Sigmoid colon (tissue), 7 donors: ENCODE data around the gene MKNK2. TPM values are rescaled to one million over a fixed set of nuclear protein-coding genes. Genes with fewer than 3 reads are reported as not detected.

ENCODE experiments used
- DNase-seq: peaks from one replicate; pipeline ENCODE4 v3.0.0-alpha.2; 2019
- H3K27ac ChIP-seq, 4 donors: fragments of 200-600 bp; sonication (generic); one replicate each; pipeline ENCODE4 v1.5.1; 2016 to 2019; ENCODE audit warnings: mild to moderate bottlenecking in 1 of 4
- H3K27me3 ChIP-seq, 3 donors: fragments of 200-600 bp; sonication (generic); one replicate each; pipeline ENCODE4 v1.5.1; 2019; ENCODE audit warnings: mild to moderate bottlenecking in 1 of 3
- H3K36me3 ChIP-seq, 4 donors: fragments of 200-600 bp; sonication (generic); one replicate each; pipeline ENCODE4 v1.5.1; 2016 to 2019
- H3K4me1 ChIP-seq, 4 donors: fragments of 200-600 bp; sonication (generic); one replicate each; pipeline ENCODE4 v1.5.1; 2017 to 2019
- H3K4me3 ChIP-seq, 4 donors: fragments of 200-600 bp; sonication (generic); one replicate each; pipeline ENCODE4 v1.5.1; 2017 to 2019; ENCODE audit warnings: mild to moderate bottlenecking in 2 of 4, moderate library complexity in 1 of 4
- H3K9me3 ChIP-seq, 4 donors: fragments of 200-600 bp in 3 of 4; sonication (generic) in 3 of 4; one replicate each; pipeline versions ENCODE4 v1.5.1 to v1.6.1; 2013 to 2019
- CTCF ChIP-seq, 4 experiments: fragments of 450-650 bp in 3 of 4; fragments of 200-600 bp in 1 of 4; IDR thresholded peaks; one replicate each; pipeline ENCODE4 v1.5.1; 2016 to 2019; ENCODE audit warnings: antibody characterized with exemption in 4 of 4, mild to moderate bottlenecking in 3 of 4, moderate library complexity in 2 of 4
- EP300 ChIP-seq, 4 donors: sonication (generic); formaldehyde crosslinking; IDR thresholded peaks; one replicate each; pipeline ENCODE4 v1.6.1; 2017; ENCODE audit warnings: antibody characterized with exemption in 4 of 4
- POLR2A ChIP-seq, 2 donors: fragments of 450-650 bp; IDR thresholded peaks; one replicate each; pipeline ENCODE4 v1.6.1; 2016; ENCODE audit warnings: antibody characterized with exemption in 2 of 2, mild to moderate bottlenecking in 2 of 2, moderate library complexity in 2 of 2
- POLR2AphosphoS5 ChIP-seq, 4 donors: sonication (generic); formaldehyde crosslinking; IDR thresholded peaks; one replicate each; pipeline ENCODE4 v1.6.1; 2017; ENCODE audit warnings: antibody characterized with exemption in 4 of 4
- WGBS, 2 donors: extraction: QIAGEN DNeasy Blood & Tissue Kit; methylation state at CpG; one replicate each; pipeline ENCODE4 v1.1.7; 2013; 5-methylcytosine and 5-hydroxymethylcytosine counted together
- intact Hi-C: fragments of 100-400 bp; cut with DNase I; formaldehyde crosslinking; loops from one replicate; pipeline ENCODE4 v1.15.1; 2023
- polyA plus RNA-seq, 3 donors: library from polyadenylated mRNA; stranded (reverse); fragments of 200-250 nt; gene quantifications; one replicate each; pipeline ENCODE4 v1.2.3, GENCODE V29; 2013
- total RNA-seq, 4 donors: library from RNA; depleted of rRNA; stranded (reverse); fragments of >200 nt; gene quantifications; one replicate each; pipeline ENCODE4 v1.1.0, GENCODE V29; 2016
- donor health status: healthy with polysubstance abuse.
- donor health status: Bipolar disorder and iron deficiency.
- donor health status: healthy.

Gene MKNK2
- total and polyA plus RNA-seq, 7 donors, result 83.1 to 157 (median 121) TPM

- H3K27ac ChIP-seq, result peak overlapping the region; percentile 54 to 94 (median 75)
- no peaks in the 10 kb centered on the region for H3K27me3 ChIP-seq
- peak; percentile 81 for DNase-seq
- H3K4me3 ChIP-seq, result no peak overlapping the region
- no peaks in the 10 kb centered on the region for H3K9me3 ChIP-seq
- H3K36me3 ChIP-seq, result peaks cover 0 to 44% (median 11%) of the 10 kb centered on the region in 4 donors
- TF ChIP-seq EP300 (IDR thresholded peaks at IDR 0.05) (no peak), POLR2AphosphoS5 (IDR thresholded peaks at IDR 0.05) (peak in 1 of 4 donors; percentile 34)
- intact Hi-C loops, result no loop called here
- peaks cover 0 to 85% (median 77%) of the 10 kb centered on the region in 4 donors for H3K4me1 ChIP-seq
- WGBS, 2 donors, result 48 to 81% methylated on average over 28 of the region's 28 CpGs
These were observed 34.1 kb upstream of the MKNK2 start for GRCh38 chr19:2084993-2085720.

GRCh38 chr19:2083174-2083854 is 32.3 kb upstream of the MKNK2 start:
- H3K27me3 ChIP-seq, result no peaks in the 10 kb centered on the region
- intact Hi-C loops, result no loop called here
- peak; percentile 80 for DNase-seq
- no peaks in the 10 kb centered on the region for H3K9me3 ChIP-seq
- peaks cover 0 to 74% (median 63%) of the 10 kb centered on the region in 4 donors for H3K4me1 ChIP-seq
- WGBS, 2 donors, result 44 to 81% methylated on average over 20 of the region's 20 CpGs
- TF ChIP-seq EP300 (IDR thresholded peaks at IDR 0.05) (no peak), POLR2AphosphoS5 (IDR thresholded peaks at IDR 0.05) (no peak), POLR2A (IDR thresholded peaks at IDR 0.05) (no peak), CTCF (IDR thresholded peaks at IDR 0.05) (no peak)
- no peak overlapping the region for H3K4me3 ChIP-seq
- peaks cover 7 to 62% (median 22%) of the 10 kb centered on the region in 4 donors for H3K36me3 ChIP-seq
- H3K27ac ChIP-seq, result peak overlapping the region; percentile 54 to 94 (median 75)

- peak overlapping the region; percentile 19 to 94 (median 75) for H3K27ac ChIP-seq
These were observed 31.1 kb upstream of the MKNK2 start for GRCh38 chr19:2081873-2082810.

GRCh38 chr19:2080336-2080988 is 29.4 kb upstream of the MKNK2 start:
- Histone ChIP-seq H3K9me3 (no peaks in the 10 kb centered on the region), H3K4me1 (peaks cover 0 to 50% (median 42%) of the 10 kb centered on the region in 4 donors), H3K27ac (peak overlapping the region in 3 of 4 donors; percentile 27 to 48 (median 40)), H3K4me3 (no peak overlapping the region), H3K36me3 (peaks cover 22 to 91% (median 46%) of the 10 kb centered on the region in 4 donors), H3K27me3 (no peaks in the 10 kb centered on the region)
- 79 to 80% methylated on average over 23 of the region's 23 CpGs for WGBS, 2 donors
- DNase-seq, result no peak
- intact Hi-C loops, result no loop called here
- TF ChIP-seq POLR2A (IDR thresholded peaks at IDR 0.05), result no peak

More at GRCh38 chr19:2081873-2082810, 31.1 kb upstream of the MKNK2 start:
- peaks cover 0 to 65% (median 53%) of the 10 kb centered on the region in 4 donors for H3K4me1 ChIP-seq
- peaks cover 13 to 74% (median 34%) of the 10 kb centered on the region in 4 donors for H3K36me3 ChIP-seq
- TF ChIP-seq POLR2AphosphoS5 (IDR thresholded peaks at IDR 0.05) (no peak), CTCF (IDR thresholded peaks at IDR 0.05) (no peak), POLR2A (IDR thresholded peaks at IDR 0.05) (no peak), EP300 (IDR thresholded peaks at IDR 0.05) (no peak)
- no peaks in the 10 kb centered on the region for H3K9me3 ChIP-seq
- H3K4me3 ChIP-seq, result no peak overlapping the region
- intact Hi-C loops, result no loop called here
- no peaks in the 10 kb centered on the region for H3K27me3 ChIP-seq
- WGBS, 2 donors, result 68 to 85% methylated on average over 30 of the region's 30 CpGs
- DNase-seq, result no peak

- intact Hi-C loops, result no loop called here
- no peak for TF ChIP-seq POLR2AphosphoS5 (IDR thresholded peaks at IDR 0.05)
- no peak for DNase-seq
- Histone ChIP-seq H3K4me3 (no peak overlapping the region), H3K4me1 (peaks cover 0 to 44% (median 37%) of the 10 kb centered on the region in 4 donors), H3K36me3 (peaks cover 23 to 93% (median 49%) of the 10 kb centered on the region in 4 donors), H3K9me3 (no peaks in the 10 kb centered on the region), H3K27me3 (no peaks in the 10 kb centered on the region), H3K27ac (peak overlapping the region in 2 of 4 donors; percentile 40 to 48)
- 81 to 88% methylated on average over 23 of the region's 23 CpGs for WGBS, 2 donors
These were observed 28.8 kb upstream of the MKNK2 start for GRCh38 chr19:2079865-2080301.
